GM19452 (cell line): ENCODE results near the gene RAD23A.
"Not testable (repeated sequence)": the region's sequence is repeated elsewhere in the genome, so short reads cannot be mapped to it uniquely, and the experiment has no call there.

Experiments used
- ATAC-seq: cut with Tn5 transposase; IDR thresholded peaks from one replicate; pipeline ENCODE4 v1.9.1; 2021; ENCODE audit not compliant: unreplicated experiment

Gene RAD23A

DNA sequence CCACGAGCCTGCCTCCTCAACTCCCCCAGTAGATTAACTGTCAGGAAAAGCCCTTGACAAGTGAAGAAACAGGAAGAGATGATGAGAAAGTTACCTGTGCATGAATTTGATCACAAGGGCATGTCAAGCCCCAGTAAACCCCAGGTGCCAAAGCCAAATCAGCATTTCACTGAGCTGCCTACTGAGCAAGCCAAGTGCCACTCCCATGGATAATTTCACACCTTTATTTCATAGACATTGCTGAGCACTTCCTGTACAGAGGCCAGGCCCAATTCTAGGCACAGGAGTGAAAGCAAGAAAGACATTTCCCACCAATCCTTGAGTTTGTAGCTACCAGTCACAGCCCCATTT is 8.9 kb downstream of the RAD23A start:
- no peak for ATAC-seq

DNA sequence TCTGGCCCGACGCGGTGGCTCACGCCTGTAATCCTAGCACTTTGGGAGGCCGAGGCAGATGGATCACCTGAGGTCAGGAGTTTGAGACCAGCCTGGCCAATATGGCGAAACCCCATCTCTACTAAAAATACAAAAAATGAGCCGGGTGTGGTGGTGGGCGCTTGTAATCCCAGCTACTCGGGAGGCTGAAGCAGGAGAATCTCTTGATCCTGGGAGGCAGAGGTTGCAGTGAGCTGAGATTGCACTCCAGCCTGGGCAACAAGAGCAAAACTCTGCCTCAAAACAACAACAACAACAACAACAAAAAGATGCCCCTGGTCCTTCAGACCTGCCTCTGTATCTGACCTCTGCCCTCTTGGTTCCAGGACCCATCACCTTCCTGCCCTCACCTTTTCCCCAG is 9.9 kb downstream of the RAD23A start:
- not testable (repeated sequence) for ATAC-seq

DNA sequence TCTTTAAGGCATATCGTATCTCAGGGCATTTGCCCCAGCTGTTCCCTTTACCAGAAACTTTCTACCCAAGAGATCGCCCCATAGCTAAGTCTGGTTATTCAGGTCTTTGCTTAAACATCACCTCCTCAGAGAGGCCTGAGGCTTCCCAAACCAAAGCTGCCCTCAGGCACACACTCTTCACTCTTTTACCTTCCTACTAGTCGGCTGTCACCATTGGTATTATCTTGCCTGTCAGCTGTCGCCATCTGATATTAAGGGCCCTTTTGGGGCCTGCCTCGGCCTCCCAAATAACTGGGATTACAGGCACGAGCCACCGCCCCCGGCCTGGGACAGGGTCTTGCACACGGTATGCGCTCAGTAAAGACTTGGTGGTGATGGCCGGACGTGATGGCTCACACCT is 10.3 kb downstream of the RAD23A start:
- no peak for ATAC-seq

DNA sequence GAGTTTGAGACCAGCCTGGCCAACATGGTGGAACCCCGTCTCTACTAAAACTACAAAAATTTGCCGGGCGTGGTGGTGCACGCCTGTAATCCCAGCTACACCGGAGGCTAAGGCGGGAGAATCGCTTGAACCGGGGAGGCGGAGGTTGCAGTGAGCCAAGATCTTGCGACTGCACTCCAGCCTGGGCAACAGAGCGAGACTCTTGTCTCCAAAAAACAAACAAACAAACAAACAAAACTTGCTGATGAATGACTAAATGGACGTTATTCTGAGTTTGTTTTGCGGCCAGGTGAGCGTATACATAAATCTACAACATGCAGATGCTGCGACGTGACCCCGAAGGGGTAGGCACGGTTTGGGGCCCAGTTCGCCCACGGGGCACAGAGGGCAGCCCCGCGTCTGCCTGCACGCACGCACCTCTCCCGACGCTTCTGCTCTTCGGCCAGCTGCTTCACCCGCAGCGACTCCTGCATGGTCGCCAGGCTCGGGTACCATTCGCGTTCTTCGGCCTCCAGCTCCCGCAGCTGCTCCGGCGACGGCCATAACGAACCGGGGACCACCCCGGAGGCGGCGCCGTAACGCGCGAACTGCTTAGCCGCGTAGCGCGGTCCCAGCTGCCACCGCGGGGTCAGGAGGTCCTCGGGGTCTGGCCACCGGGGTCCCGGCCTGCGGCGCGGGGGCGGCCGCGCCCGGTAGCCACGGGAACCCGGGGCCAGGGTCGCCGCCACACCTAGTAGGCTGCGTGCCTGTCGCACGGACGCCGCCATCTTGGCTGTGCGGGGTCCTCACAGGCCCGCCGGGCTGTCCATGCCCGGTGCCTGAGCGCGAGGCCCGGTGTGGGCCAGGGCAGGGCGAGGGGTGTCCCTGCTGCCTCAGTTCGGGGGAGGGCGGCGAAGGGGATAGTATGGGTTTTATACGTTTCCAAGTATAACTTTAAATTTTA is 11.1 kb downstream of the RAD23A start, which contains the start of gene GADD45GIP1:
Gene GADD45GIP1 (minus strand): TSS at position 778 of the 943 bp plus-strand sequence. CDS start 11 bp downstream, at position 767.
- ATAC-seq: no peak

DNA sequence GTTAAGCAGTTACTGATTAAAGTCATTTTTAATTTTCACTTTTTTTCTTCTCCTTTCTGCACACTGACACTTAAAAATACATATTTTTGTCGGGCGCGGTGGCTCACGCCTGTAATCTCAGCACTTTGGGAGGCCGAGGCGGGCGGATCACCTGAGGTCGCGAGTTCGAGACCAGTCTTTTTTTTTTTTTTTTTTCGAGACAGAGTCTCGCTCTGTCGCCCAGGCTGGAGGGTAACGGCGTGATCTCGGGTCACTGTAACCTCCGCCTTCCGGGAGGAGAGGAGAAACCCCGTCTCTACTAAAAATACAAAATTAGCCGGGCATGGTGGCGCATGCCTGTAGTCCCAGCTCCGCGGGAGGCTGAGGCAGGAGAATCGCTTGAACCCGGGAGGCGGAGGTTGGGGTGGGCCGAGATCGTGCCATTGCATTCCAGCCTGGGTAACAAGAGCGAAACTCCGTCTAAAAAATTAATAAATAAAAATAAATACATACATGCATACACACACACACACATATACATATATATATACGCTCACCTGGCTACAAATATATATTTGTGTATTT is 11.8 kb downstream of the RAD23A start:
- not testable (repeated sequence) for ATAC-seq

DNA sequence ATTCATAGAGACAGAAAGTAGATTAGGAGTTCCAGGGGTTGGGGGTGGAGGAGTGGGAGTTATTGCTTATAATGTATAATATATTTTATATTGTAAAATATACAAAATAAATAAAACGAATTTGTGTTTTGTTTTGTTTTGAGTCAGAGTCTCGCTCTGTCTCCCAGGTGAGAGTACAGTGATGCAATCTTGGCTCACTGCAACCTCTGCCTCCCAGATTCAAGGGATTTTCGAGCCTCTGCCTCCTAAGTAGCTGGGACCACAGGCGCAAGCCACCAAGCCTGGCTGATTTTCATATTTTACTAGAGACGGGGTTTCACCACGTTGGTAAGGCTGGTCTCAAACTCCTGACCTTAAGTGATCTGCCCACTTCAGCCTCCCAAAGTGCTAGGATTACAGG is 13.8 kb downstream of the RAD23A start:
- ATAC-seq: no peak

DNA sequence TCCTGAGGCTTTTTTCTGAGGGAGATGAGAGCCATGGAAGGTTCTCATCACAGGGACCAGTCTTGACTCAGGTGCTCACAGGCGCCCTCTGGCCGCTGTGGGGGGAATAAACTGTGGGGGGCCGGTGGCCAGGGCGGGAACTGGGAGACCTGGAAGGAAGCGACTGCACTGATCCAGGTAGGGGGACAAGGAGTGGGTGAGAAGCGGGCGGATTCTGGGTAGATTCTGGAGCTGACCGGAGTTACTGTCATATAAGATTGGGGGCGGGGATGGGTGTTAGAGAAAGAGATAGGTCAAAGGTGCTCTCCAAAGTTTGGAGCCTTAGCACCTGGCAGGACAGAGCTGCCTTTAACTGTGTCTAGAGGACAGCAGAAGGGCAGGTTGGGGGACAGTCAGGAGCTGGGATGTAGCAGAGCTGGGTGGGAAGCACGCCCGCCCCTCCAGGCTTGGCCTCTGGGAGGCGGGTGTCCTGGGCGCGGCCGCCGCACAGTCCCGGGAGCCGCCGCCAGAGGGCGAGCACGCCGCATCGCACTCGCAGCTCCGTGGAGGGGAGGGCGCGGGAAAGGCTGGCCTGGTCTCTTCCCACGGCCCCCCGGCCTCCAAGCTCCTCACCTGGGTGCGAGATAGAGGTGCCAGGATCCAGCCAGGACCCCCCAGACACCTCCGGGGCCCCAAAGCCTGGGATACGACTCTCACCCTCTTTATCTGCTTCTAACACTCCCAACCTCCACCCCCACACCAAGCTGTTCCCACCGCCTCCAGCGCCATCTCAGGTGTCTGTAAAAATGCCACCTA is 19.6 kb downstream of the RAD23A start:
- no peak for ATAC-seq

DNA sequence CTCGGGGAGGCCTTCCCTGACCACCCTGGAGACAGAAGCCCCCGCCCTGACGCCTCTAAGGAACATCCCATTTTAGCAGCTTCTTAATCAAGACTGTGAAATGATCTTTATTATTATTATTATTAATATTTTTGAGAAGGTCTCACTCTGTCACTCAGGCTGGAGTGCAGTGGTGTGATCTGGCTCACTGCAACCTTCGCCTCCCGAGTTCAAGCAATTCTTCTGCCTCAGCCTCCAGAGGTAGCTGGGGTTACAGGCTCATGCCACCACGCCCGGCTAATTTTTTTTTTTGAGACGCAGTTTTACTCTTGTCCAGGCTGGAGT is 20.1 kb downstream of the RAD23A start:
- ATAC-seq: no peak

DNA sequence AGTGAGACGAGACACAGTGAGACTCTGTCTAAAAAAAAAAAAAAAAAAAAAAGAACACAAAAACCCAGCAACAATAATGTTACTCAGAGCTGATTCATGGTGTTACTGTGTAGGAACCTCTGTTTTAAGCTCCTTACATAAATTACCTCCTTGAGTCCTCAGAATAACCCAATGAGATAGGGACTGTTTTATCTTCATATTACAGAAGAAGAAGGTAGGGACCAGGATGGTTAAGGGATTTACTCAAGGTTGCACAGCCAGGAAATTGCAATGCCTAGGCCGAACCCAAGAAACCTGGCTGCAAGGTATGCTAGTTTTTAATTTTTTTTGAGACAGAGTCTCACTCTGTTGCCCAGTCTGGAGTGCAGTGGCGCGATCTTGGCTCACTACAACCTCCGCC is 22.2 kb downstream of the RAD23A start:
- ATAC-seq: no peak

DNA sequence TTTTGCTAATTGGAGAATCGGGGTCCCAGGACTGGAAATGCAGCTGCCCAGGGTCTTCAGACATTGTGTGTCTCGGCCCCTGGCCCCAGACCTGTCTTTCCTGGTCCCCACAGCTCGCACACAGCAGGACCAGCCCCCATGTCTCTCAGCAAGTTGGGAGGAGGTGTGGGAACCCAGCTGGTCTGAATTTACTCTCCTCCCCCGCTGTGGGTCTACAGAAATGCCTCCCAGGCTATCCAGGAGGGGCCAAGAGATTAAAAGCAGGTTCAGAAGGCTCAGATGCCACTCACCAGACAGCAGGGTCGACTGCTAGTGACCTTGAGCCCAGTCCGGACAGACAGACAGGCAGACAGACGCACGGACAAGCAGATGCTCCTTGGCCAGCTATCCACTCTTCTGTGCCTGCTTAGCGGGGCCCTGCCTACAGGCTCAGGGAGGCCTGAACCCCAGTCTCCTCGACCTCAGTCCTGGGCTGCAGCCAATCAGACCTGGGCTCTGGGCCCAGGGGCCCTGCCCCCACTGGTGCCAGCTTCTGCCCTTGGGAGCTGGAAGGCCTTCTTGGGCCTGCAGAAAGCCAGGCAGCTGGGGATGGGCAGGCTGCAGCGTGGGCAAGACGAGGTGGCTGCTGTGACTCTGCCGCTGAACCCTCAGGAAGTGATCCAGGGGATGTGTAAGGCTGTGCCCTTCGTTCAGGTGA is 23.8 kb downstream of the RAD23A start, which contains the start of gene DAND5:
Gene DAND5 (plus strand): TSS at position 285 of the 697 bp plus-strand sequence. CDS start 85 bp downstream, at position 370.
- no peak for ATAC-seq

DNA sequence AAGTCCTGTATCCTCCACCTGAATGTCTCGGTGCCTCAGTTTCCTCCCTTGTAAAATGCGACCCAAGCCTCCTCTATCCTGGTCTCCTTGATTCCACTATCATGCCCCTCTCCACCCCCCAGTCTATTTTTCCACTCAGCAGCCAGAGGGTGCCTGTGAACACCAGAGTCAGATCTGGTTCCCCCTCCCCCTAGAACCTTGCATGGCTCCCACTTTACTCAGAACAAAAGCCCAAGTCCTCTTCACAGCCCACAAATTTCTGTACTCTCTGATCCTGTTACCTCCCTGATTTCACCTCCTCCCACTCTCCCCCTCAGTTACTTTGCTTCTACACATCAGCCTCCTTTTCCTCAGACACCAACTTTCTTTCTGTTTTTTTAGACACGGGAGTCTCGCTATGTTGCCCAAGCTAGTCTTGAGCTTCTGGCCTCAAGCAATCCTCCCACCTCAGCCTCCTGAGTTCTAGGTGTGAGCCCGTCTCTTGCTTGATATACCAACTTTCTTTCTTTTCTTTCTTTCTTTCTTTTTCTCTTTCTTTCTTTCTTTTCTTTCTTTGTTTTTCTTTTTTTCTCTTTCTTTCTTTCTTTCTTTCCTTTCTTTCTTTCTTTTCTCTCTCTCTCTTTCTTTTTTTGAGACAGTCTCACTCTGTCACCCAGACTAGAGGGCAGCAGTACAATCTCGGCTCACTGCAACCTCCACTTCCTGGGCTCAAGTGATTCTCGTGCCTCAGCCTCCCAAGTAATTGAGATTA is 24.6 kb downstream of the RAD23A start:
- no peak for ATAC-seq

DNA sequence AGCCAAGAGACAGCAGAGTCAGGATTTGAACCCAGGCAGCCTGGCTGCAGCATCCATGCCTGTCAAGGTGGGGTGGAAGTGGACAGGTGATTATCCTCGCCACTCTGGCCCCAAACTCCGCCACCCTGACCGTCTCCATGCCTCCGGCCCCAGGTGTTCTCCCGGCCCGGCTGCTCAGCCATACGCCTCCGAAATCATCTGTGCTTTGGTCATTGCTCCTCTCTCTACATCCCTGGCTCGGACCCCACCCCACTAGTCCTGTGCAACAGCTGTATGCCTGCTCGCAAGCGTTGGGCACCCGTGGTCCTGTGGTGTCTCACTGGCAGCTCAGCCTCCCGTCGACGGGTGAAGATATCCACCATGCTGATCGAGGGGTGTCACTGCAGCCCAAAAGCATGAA is 27.6 kb downstream of the RAD23A start:
- no peak for ATAC-seq

DNA sequence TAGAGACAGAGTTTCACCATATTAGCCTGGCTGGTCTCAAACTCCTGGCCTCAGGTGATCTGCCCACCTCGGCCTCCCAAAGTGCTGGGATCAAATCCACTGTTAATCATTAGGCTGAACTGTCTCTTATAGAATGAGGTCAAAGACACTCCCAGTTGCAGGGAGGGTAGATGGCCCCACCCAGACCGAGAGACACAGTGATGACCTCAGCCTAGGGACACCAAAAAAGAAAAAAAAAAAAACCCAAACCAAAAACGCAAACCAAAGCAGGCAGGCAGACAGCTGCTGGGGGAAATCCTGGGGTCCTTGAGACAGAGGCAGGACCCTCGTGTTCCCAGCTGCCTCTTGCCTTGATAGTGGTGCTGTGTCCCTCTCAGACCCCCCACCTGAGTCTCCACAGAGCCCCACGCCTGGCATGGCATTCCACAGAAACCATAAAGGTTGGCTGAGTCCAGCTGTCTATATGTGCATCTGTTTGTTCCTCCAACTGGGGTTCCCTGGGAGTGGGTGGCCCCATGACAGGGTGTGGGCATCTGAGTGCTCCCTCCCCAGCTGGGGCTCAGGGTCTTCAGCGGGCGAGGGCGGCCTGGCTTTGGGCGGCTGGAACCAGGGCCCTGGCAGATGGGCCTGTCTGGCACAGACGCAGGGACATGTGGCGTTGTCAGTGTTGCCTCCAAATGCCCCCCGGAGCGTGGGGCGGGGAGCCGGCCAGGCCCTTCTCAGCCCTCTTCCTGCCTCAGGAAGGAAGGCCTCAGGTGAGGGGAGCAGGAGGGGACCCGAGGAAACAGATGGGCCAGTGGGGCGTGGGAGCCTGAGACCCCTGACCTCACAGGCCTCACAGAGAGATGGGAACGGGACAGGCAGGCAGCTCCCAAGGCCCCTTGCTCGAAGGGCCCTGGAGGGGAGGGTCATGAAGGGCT is 28.9 kb downstream of the RAD23A start:
- ATAC-seq: no peak

DNA sequence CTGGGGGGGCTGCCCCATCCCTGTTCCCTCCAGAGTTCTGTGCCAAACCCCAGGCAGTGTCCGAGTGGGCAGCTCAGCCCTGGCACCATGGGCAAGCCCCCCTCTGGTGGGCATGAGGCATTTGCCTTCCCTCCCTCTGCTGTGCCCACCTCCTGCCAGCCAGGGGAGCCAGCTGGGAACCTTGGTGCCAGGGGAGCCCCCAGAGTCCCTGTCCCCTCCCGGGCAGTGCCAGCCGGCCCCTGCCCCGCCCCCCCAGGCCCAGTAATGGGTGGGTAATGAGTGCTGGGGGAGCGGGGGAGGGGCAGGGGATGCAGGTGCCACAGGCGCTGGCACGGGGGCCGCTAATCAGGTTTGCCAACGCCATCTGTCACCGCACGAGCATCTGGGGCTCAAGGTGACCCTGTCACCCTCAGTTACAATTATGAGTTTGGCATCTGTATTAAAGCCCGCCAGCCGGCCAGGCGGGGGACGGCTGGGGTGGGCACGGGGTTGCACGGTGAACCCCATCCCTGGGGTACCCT is 29.6 kb downstream of the RAD23A start:
- no peak for ATAC-seq

DNA sequence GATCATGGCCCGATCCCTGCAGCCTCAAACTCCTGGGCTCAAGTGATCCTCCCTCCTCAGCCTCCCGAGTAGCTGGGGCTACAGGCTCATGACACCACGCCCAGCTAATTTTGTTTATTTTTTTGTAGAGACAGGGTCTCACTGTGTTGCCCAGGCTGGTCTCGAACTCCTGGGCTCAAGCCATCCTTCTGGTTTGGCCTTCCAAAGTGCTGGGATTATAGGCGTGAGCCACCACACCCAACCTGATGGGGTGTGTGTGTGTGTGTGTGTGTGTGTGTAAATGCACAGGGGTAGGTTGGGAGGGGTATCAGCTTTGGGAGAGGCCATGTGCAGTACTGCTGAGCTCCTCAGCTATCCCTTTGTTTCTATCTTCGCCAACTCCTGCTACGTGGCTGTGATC is 30.4 kb downstream of the RAD23A start:
- not testable (repeated sequence) for ATAC-seq

DNA sequence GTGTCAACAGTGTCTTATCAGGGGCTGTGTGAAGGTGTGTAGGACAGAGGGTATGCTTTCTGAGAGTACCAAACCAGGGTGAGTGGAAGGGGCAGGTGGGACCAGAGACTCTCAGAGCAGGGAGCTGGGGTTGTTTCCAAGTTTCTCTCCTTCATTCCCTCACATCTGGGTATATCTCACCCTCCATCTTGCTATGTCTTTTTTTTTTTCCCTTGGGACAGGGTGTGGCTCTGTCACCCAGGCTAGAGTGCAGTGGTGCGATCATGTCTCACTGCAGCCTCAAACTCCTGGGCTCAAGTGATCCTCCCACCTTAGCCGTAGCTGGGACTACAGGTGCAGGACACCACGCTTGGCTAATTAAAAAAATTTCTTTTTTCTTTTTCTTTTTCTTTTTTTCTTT is 34.3 kb downstream of the RAD23A start:
- ATAC-seq: no peak

DNA sequence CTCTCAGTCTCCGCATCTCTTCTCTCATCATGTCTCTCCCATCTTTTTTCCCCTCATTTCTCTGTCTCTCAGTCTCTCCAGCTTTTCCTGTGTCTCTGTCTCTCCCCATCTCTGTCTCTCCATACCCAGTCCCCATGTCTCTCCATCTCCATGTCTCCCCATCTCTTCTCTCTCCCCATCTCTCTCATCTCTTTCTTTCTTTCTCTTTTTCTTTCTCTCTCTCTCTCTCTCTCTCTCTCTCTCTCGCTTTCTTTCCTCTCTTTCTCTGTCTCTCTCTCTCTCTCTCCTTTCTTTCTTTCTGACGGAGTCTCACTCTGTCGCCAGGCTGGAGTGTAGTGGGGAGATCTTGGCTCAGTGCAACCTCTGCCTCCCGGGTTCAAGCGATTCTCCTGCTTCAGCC is 37.0 kb downstream of the RAD23A start:
- ATAC-seq: no peak

DNA sequence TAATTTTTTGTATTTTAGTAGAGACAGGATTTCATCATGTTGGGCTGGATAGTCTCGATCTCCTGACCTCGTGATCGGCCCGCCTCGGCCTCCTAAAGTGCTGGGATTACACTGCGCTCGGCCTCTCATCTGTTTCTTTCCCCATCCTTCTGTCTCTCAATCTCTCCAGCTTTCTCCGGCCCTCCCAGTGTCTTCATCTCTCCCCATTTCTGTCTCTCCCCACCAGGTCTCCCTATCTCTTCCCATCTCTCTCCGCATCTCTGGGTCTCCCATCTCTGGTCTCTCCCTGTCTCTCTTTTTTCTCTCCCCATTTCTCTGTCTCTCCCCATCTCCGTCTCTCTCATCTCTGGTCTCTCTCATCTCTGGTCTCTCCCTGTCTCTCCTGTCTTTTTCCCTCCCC is 37.4 kb downstream of the RAD23A start:
- no peak for ATAC-seq

DNA sequence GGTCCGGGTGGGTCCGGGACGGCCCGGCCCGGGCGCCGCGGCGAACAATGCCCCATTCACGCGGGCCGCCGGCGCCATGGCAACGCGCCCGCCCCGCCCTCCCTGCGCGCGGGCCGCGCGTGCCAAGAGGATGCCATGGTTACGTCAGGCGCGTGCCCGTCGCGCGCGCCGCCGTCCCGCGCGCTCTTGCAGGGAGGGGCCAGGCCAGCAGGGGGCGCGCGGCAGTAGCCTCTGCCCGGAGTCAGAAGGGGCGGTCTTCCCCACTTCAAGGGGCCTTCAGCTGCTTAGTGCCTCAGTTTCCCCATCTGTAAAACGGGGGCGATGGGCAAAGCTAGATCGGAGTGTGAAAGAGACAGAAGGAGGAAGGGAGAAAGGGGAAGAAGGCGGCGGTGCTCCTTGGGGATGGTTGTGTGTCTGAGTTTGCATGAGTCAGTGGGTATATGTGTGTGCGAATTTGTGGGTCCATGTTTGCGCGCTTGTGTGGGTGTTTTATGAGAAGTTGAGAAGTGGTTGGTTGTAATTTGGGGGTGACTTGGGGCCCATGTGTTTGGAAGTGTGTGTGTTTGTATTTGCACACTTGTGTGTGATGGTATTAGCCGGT is 38.0 kb downstream of the RAD23A start:
- ATAC-seq: no peak
